Upper lobe of left lung (tissue), 4 donors: ENCODE data around the gene NOL8.

Experiments
- POLR2A ChIP-seq, 4 donors: fragments of 450-650 bp; IDR thresholded peaks; one replicate each; pipeline ENCODE4 v1.5.1; 2016 to 2017; ENCODE audit warnings: antibody characterized with exemption in 4 of 4, mild to moderate bottlenecking in 2 of 4
- TF ChIP-seq, protein P1 (sequence below), 6 experiments: fragments of 450-650 bp in 4 of 6; fragments of 200-600 bp in 2 of 6; sonication (generic) in 2 of 6; IDR thresholded peaks; one replicate each; pipeline ENCODE4 v1.5.1; 2016 to 2019; ENCODE audit warnings: antibody characterized with exemption in 6 of 6

DNA sequence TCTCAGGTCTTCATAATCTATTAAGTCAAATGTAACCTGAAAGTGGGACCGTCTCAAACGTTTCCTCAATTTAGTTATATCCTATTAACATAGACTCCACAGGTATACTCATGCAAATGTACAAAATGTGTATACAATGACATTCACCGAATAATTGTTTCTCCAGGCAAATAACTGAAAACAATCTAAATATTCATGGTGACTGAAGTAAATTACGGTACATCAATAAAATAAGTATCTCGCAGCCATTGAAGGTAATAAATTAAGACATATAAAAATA is 32.1 kb downstream of the NOL8 start:
- TF ChIP-seq, protein P1, sequence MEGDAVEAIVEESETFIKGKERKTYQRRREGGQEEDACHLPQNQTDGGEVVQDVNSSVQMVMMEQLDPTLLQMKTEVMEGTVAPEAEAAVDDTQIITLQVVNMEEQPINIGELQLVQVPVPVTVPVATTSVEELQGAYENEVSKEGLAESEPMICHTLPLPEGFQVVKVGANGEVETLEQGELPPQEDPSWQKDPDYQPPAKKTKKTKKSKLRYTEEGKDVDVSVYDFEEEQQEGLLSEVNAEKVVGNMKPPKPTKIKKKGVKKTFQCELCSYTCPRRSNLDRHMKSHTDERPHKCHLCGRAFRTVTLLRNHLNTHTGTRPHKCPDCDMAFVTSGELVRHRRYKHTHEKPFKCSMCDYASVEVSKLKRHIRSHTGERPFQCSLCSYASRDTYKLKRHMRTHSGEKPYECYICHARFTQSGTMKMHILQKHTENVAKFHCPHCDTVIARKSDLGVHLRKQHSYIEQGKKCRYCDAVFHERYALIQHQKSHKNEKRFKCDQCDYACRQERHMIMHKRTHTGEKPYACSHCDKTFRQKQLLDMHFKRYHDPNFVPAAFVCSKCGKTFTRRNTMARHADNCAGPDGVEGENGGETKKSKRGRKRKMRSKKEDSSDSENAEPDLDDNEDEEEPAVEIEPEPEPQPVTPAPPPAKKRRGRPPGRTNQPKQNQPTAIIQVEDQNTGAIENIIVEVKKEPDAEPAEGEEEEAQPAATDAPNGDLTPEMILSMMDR (IDR thresholded peaks at IDR 0.05) = no peak
- TF ChIP-seq POLR2A (IDR thresholded peaks at IDR 0.05) = no peak
